KG1 (cell line): ENCODE results near the gene AKAP13.

ENCODE experiments used
- DNase-seq: peaks from one replicate; lab custom pipeline; 2025; lab: John Stamatoyannopoulos, UW

AKAP13 gene

DNA sequence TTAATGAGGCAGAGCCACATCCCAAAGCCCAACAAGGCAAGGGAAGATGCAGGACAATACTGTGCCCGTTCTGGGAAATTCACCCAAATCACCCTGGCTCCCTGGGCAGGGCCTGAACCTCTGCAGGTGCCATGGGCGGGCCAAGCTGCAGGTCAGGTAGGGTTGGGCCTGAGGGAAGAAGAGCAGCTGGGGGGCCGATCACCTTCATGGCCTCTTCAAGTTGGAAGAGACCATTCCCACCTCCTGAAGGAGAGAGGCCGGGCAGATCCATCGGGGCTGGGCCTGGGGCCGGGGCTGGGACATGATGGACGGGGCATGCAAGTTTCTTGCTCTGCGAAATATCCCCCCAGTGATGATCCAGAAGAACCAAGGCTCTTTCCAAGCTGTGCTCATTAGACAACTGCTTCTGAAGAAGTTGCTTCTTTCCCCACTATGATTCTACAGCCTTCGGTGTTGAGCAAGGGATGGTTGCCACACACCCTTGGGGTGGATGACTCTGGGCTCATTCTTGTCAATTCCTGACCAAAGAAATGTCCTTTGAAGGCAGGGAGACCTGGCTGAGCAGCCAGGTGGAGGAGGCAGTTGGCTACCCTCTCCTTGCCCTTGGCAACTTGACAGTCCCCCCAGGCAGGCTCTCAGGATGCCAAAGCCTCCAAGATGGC, 376.1 kb downstream of the AKAP13 start:
- no peak for DNase-seq

DNA sequence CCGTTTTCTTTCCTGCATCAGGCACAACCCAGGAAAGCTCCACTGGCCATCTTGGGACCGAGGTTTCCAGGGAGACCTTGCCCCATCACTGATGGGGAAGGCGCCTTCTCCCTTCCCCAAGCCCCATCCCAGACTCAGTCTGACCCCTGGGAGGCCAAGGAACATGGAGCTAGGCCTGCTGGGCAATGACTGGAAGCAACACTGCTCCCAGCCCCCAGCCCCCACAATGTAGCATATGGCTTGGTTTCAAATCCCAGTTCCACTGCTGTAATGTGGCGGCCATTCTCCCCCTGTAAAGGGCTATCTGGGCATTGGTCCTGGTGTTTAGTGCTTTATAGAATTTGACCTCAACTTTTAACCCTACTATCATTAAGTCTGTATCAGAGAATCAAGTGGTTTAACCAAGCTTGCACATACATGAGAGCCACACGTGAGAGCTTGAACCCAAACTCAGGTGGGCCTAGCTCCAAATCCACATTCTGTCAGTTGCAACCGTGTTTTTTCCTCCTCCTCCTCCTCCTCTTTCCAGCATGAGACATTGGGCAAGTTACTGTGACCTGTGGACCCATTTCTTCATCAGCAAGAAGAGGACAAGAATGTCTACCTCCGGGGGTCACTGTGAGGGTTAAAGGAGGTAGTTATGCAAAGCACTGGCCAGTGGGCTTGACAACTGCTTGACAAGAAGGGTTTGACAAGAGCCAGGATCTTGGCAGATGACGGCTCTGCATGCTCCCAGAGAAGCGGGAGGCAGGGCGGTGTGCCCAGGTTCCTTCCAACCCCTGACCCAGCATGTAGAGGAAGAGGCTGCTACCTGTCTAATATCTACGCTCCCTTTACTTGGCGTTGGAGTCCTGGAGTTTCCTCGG, 376.9 kb downstream of the AKAP13 start:
- no peak for DNase-seq

DNA sequence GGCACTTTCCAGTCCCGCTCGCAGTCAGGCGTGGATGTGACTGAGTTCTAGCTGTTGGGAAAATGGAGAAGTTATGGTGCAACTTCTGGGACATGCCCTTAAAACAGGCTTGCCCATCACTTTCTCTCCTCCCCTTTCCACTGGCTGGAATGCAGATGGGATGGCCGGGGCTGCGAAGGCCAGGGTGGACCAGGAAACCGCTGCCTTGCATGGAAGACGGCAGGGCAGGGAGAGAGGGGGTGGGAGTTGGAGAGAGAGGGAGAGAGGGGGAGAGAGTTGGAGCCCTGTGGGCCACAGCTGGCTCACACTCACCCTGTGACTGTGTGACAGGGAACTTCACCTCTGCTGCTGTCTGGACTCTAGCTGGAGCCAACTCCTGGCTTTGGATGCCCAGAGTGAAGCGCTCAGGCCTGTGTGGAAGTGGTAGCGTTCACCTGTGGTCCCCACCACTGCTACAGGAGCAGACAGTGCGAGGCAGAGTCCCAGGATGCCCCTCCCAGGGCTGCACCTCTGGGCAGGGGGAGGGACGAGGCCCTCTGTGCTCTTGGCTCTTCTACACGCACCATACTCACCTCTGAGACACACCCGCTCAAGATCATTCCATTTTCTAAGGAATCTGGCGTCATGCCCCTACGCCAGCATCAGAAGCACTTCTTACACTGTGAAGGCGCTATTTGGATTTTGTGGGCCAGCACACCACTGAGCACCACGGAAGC, 377.7 kb downstream of the AKAP13 start:
- no peak for DNase-seq

DNA sequence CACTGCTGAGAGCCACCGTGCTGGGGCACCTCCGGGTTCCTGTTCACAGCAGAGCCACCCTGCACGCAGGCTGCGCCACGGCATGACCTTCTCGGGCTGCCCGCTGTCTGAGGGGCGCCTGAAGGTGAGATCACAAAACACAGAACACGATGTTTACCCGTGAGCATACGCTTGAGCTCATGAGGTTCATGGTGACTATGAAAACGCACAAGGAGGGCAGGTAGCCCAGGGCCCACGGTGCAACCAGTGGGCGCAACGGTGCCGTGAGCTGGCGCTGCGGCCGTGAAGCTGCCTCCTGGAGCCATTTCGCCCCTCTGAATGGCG, 378.2 kb downstream of the AKAP13 start:
- DNase-seq, result no peak

DNA sequence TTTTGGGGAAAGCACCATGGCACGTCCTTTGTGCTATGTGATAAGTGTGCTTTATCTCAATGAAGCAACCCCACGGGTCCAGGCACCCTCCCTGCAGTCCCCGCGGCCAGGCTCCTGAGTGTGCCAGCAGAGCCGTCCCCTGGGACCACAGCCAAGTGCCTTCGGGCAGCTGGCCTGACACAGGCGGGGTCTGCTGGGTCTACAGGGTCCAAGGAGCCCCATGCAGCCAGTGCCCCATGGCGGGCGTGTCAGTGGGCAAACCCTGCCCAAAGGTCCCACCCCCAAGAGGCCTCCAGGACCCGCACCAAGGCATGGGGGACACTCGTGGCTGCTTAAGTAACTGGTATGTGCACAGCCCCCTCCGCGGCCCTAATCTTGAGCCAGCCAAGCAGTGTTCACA, 379.0 kb downstream of the AKAP13 start:
- no peak for DNase-seq

DNA sequence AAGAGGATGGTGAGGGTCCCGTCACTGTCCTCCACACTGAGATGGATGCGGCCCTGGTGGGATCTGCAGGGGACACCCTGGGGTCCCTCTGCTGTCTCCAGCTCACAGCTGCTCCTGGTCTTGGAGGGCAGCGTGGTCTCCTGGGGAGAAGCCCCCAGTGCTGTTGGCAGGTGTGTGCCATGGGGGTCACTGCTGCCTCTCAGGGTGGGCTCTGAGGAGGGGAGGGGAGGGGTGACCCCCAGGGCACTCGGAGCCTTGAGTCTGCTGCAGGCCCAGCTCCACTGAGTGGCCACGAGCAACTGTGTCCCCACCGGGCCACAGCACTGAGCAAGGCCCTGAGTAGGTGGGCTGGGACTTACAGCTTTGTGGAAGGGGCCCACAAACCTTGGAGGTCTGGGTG, 379.6 kb downstream of the AKAP13 start:
- DNase-seq, result no peak

DNA sequence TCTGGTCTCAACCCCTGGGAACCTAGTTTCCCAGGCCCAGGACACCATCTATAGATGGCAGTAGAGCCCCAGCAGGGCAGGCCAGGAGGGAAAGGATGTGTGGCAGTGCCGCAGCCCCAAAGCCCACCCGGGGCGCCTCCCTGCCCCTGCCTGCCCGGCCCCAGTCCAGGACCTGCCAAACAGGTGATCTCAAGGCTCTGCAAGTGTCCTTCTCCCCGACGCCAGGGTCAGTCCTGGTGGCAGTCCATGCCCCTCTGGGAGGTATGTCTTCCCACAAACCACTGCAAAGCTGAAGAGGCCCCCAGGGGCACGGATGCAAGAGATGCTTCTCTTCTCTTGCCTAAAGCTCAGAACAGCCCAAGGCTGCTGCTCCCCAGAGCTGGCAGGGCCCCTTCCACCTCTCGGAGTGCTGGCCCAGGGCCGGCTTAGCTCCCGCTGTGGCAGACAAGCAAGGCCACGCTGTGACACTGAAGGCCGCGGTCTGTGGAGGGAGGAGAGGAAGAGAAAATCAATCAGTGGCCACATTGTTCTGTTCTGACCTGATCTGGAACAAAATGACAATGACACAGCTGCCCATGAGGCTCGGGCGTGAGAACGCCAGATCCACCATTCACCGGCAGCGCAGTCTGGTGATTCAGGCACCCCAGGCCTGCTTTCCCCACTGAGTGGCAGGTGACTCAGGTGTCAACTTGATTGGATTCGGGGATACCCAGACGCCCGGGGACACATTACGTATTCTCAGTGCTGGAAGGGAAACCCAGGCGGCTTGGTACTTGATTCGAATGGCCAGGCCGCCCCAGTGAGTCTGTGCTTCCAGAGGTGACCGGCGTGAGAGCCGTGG, 380.3 kb downstream of the AKAP13 start:
- DNase-seq, result no peak

DNA sequence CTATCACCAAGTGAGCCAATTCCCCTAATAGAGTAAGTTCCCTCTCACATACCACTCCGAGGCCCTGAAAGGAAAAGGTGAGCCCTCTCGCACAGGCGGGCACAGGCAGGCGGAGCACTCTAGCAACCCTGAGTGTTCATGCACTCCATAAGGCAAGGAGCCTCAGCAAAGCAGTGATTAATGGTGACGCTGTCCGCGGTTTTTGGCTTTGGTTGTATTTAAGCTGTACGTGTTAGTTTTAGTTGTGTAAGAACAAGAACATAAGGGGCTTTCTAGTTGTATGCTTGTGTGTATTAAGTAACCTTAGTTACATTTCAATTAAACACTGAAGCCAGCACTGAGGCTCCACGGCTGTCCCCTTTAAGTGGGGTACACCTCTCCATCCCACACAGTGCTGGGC, 381.2 kb downstream of the AKAP13 start:
- DNase-seq, result no peak

DNA sequence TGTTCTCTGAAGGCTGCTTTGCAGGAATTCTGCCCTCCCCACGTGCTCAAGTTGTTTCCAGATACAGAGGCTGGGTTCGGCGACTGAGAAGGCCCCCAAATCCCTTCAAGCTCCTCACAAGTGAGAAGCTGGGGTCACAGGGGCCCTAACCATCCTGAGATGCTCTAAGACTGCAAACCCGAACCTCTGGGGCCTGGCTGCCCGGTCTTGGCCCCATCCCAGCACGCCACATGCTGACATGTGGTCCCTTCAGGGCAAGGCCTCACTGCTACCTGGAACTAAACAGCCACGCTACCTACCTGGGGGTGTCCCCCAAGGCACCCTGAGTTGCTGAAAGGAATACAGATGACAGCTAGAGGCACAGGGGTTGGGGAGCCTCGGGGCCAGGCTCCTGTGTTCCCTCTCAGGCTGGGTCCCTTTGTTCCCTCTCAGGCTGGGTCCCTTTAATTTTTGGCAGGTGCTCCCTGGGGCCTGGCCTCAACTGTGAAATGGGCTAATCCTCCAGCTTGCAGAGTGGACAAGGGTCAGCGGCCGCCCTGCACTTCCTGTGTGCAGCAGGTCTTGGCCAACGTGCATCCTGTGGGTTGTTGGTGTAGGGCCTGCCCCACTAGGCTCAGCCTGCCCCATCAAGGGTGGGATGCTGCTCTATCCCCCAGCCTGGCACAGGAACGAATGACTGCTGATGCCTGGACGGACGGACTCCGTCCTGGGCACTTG, 381.8 kb downstream of the AKAP13 start:
- DNase-seq, result no peak

DNA sequence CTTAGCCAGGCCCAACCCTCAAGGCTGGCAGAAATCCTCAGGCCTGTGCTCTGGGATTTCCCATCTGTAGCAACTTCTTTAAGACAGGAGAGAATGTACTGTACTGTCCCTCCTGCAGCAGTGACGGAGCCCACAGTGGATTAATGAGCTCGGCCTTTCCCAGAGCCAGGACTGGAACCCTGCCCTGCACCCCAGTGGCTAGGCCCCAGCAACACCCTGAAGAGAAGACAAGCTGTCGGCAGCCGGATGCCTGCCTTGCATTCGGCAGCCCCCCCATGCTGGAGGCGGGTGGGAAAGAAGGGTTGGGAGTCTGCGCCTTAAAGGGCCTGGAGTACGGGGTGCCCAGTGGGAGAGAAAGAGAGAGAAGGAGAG, 382.3 kb downstream of the AKAP13 start:
- no peak for DNase-seq

DNA sequence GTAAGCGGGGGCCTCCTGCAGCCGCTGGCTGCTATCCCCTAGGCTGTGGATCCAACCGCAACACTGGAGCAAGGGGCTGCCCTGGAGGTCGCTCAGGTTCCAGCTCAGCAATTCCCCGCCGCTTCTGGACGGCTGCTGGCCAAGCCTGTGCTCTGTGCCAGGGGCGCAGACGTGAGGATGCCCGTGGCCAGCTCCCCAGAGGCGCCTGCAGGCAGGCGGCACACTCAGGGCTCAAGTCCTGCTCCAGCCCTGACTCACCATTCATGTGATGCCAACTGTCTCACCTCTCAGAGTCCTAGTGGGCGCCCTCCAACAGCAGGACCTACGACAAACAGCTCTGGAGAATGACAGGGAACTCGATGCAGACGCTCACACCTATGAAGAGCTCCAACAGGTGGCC, 382.8 kb downstream of the AKAP13 start:
- no peak for DNase-seq

DNA sequence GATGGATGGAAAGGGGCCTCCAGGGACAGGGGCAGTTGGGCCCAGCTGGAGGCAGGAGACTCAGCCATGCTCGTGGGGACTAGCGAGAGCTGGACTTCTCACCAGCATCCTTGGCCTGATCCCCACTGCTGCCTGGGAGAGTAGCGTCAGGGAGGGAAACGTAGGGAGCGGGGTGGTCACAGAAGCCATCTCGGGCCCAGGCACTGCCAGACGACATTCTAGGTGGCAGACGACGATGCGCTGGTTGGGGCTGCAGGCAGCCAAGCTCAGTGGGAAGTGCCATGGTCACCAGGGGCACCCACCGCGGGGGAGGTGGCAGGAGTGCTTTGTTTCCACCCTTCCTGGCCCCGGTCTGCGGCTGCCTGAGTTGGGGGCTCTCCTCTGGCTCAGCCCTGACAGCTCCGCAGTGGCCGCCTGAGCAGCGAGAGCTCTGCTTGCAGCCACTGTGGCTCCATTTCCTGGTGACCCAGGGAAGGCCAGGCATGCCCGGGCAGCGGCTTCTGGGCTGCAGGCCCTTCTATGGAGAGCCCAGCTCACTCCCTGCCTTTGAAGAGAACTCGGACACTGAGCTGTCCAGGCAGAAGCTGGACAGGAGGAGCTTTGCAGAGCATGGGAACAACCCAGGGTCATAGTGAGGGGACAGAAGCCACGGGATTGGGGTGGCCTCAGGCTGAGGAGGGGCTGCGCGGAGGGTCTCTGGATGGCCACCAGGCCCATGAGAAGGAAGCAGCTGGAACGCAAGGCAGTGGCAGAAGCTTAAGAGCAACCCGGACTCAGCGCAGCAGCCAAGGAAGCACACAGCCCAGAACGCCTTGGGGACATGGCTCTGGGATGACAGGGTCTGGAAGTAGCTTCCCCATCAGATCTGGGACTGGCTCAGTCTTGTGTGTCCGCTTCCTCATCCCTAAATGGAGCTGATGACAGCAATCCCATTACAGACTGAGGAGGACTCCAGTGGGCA, 383.6 kb downstream of the AKAP13 start:
- DNase-seq, result no peak

DNA sequence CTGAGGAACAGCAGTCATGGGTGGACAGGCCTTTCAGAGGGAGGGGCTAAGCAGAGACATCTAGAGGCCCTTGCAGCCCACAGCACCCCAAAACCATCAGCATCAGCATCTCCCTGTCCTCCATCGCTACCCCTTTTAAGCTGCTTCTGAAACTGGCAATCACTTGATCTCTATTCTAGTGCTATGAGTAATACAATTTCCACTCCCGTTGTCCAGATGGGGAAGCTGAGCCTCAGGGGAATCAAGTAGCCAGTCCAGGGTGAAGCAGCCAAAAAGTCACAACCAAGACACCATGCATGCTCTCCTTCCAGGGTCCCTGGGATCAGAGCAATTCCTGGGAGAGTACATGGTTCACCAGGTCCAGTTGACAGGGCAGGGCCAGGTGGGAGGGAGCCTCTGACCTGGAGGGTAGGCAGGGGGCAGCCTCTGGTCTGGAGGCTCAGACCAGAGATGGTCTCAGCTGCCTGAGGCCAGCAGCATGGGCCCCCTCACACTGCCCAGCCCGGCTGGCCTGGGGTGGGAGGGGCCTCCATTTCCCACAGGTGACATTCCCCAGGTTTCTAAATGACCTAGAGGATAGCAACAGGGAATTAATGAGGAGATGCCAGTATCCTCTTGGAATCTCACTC, 384.4 kb downstream of the AKAP13 start:
- no peak for DNase-seq

DNA sequence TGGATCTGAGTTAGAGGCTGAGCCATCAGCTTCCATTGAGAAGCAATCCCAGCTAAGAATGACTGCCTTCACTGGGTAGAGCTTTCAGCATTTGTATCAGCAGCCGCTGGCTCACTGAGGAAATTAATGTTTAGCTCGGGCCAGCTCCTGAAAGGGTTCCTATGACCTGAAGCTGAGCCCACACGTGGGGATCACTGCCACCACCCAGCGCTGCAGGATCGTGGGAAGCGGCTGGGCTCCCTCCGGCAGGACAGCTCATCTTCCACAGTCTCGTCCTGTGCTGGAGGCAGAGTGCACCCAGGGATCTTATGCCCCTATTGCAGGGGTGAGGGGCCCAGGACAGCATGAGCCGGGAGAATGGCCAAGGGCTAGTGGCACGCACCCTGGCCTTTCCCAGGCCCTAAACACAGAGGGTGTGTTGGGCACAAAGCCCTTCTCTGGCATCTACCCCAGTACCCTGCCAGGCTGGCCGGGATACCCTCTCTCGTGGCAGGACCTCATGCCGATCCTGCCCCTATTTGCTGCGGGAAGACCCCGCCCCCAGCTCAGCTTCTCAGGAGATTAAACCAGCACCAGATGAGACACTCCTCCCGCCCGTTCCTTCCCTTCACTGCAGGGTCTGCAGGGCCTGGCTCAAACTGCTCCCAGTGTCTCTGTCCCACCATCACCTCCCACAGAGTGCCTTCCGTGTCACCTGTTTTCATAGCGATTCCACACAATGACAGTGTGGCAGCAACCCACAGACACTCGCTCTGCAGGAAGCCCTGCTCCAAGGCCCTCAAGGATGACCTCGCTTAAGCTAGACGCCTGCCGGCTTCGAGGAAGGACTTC, 385.8 kb downstream of the AKAP13 start:
- no peak for DNase-seq

DNA sequence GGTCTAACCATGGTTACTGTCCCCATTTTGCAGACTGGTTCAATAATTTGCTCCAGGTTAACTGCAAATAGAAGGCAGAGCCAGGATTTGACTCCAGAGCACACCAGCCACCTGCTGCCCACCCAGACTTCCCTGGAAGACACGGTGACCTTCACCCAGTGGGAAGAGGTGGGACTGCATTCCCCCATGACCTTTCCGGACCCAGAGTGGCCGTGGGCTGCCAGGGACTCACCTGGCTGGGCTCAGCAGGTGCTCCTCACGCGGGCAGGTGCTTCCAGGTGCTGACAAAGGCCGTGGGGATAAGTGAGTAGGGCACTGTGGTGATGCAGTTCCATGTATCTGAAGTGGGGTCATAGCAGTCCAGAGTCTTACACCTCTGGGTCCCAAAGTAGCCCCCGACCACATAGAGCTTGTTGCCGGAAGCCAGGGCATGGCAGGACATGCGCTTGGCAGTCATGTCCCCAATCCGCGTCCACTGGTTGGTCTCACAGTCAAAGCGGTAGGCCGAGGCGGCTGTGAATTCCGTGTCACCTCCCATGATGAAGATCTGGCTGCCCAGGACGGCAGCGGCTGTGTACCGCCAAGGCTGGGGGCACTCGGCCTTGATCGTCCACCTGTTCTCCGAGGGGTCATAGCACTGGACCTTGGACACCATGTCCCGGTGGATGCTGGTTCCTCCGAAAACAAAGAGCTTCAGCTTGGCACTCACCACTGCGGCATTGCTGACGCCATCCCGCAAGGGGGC, 387.6 kb downstream of the AKAP13 start:
- DNase-seq, result no peak

DNA sequence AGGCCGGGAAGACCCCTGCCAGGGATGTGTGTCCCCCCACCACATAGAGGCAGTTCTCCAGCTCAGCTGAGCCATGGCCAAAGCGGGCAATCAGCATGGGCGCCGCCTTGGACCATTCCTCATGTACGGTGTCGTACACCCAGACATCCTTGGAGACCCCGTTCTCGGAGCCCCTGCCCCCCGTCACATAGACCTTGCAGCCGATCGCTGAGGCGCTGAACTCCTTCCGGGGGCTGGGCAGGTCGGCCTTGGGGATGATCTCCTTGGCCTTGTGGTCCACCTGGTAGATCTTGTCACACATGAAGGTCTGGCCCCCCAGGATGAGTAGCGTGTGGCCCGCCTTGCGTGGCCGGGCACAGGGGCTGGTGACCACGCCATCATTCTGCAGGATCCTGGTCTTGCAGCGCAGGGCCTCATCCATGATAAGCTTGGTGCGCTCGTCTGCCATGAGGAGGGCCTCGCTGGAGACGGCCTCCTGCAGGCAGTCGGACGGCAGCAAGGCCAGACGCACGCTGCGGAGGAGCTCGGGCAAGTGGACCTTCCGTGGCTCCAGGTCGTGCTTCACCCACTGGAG, 388.3 kb downstream of the AKAP13 start:
- no peak for DNase-seq

DNA sequence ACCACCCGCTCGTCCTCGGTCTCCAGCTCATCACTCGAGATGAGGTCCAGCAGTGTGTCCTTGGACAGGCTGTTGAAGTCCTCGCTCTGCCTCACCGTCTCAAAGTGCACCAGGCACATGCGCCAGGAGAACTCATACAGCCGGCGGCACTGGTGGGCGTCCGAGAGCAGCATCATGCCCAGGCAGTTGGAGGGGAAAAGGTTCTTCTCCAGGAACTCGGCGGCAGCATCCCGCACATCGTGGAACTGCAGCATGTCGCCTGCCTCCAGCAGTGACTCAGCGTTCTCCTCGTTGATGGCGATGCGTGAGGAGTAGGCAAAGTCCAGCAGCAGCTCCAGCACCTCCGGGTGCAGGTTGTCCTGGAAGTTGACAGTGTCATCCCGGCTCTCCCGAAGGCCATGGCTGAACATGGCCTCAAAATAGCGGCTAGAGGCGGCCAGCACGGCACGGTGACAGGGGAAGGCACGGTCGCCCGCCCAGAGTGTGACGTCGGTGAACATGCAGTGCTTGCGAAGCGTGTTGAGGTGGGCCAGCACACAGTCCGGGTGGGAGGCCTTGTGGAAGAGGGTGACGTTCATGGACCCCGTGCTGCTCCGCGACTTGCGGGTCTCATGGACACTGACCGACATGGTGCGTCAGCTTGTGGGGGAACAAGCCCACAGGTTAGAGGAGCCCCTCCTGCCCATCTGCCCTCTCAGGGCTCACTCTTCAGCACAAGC, 388.9 kb downstream of the AKAP13 start:
- DNase-seq, result no peak
